Measurements from ENCODE around the gene DNAH11.

Gene DNAH11

GRCh38 chr7:21651697-21652096, 108.9 kb downstream of the DNAH11 start:
- DNase-seq: no peak
- Histone ChIP-seq H3K79me1 (ENCODE audit: low read length) (no peaks in the 10 kb centered on the region), H4K8ac (ENCODE audit: low read depth, low read length) (no peak overlapping the region), H3K79me2 (ENCODE audit: control insufficient read depth, insufficient read depth, low read length, poor library complexity) (no peaks in the 10 kb centered on the region), H3K23ac (ENCODE audit: low read length) (no peak overlapping the region), H3K14ac (ENCODE audit: low read length) (no peak overlapping the region), H3K9ac (ENCODE audit: low read length) (no peak overlapping the region), H3K9me3 (ENCODE audit: insufficient read depth, low read depth, low read length) (no peaks in the 10 kb centered on the region), H3K4ac (ENCODE audit: low read depth, low read length) (no peak overlapping the region), H3K27me3 (ENCODE audit: insufficient read depth, low read length) (no peaks in the 10 kb centered on the region), H2BK5ac (ENCODE audit: low read depth, low read length, poor library complexity) (no peak overlapping the region), H3K27ac (ENCODE audit: low read depth, low read length) (no peak overlapping the region), H2BK120ac (ENCODE audit: insufficient read depth, low read length, poor library complexity) (no peak overlapping the region), H3K36me3 (ENCODE audit: control insufficient read depth in 1 of 2, insufficient read depth in 2 of 2, low read length in 2 of 2) (no peaks in the 10 kb centered on the region), H3K18ac (ENCODE audit: low read length) (no peak overlapping the region), H2AK5ac (ENCODE audit: low read length) (no peak overlapping the region), H4K91ac (ENCODE audit: low read depth, low read length) (no peak overlapping the region), H3K4me1 (ENCODE audit: control insufficient read depth in 1 of 2, insufficient read depth in 2 of 2, low read length in 2 of 2) (no peaks in the 10 kb centered on the region), H3K4me2 (ENCODE audit: low read length) (no peak overlapping the region), H2BK12ac (ENCODE audit: low read length) (no peak overlapping the region), H2AFZ (ENCODE audit: insufficient read depth, low read length, poor library complexity) (no peak overlapping the region), H3K4me3 (ENCODE audit: low read depth, low read length) (no peak overlapping the region), H4K12ac (ENCODE audit: low read depth, low read length) (no peak overlapping the region)
- no CpG with 5 or more reads among the region's 1 CpG for WGBS (ENCODE audit: extremely low coverage, insufficient coverage, insufficient read length)

GRCh38 chr7:21653623-21654022, 110.8 kb downstream of the DNAH11 start:
- no peak overlapping the region for H3K23ac ChIP-seq (ENCODE audit: low read length)
- no CpG with 5 or more reads among the region's 4 CpGs for WGBS (ENCODE audit: extremely low coverage, insufficient coverage, insufficient read length)
- H3K4me2 ChIP-seq (ENCODE audit: low read length): no peak overlapping the region
- no peaks in the 10 kb centered on the region for H3K27me3 ChIP-seq (ENCODE audit: insufficient read depth, low read length)
- no peak overlapping the region for H3K18ac ChIP-seq (ENCODE audit: low read length)
- H4K12ac ChIP-seq (ENCODE audit: low read depth, low read length): no peak overlapping the region
- H3K79me2 ChIP-seq (ENCODE audit: control insufficient read depth, insufficient read depth, low read length, poor library complexity): no peaks in the 10 kb centered on the region
- DNase-seq: no peak
- H3K4me3 ChIP-seq (ENCODE audit: low read depth, low read length): no peak overlapping the region
- H3K4ac ChIP-seq (ENCODE audit: low read depth, low read length): no peak overlapping the region
- no peak overlapping the region for H2BK5ac ChIP-seq (ENCODE audit: low read depth, low read length, poor library complexity)
- no peaks in the 10 kb centered on the region for H3K79me1 ChIP-seq (ENCODE audit: low read length)
- H4K91ac ChIP-seq (ENCODE audit: low read depth, low read length): no peak overlapping the region
- H2AK5ac ChIP-seq (ENCODE audit: low read length): no peak overlapping the region
- no peak overlapping the region for H2BK120ac ChIP-seq (ENCODE audit: insufficient read depth, low read length, poor library complexity)
- no peak overlapping the region for H2BK12ac ChIP-seq (ENCODE audit: low read length)
- H3K27ac ChIP-seq (ENCODE audit: low read depth, low read length): no peak overlapping the region
- H3K36me3 ChIP-seq (ENCODE audit: control insufficient read depth in 1 of 2, insufficient read depth in 2 of 2, low read length in 2 of 2): no peaks in the 10 kb centered on the region
- no peaks in the 10 kb centered on the region for H3K4me1 ChIP-seq (ENCODE audit: control insufficient read depth in 1 of 2, insufficient read depth in 2 of 2, low read length in 2 of 2)
- H4K8ac ChIP-seq (ENCODE audit: low read depth, low read length): no peak overlapping the region
- H2AFZ ChIP-seq (ENCODE audit: insufficient read depth, low read length, poor library complexity): no peak overlapping the region
- no peak overlapping the region for H3K14ac ChIP-seq (ENCODE audit: low read length)
- no peak overlapping the region for H3K9ac ChIP-seq (ENCODE audit: low read length)
- no peaks in the 10 kb centered on the region for H3K9me3 ChIP-seq (ENCODE audit: insufficient read depth, low read depth, low read length)

- WGBS (ENCODE audit: extremely low coverage, insufficient coverage, insufficient read length): no CpG with 5 or more reads among the region's 5 CpGs
- Histone ChIP-seq H3K36me3 (ENCODE audit: control insufficient read depth in 1 of 2, insufficient read depth in 2 of 2, low read length in 2 of 2) (no peaks in the 10 kb centered on the region), H3K14ac (ENCODE audit: low read length) (no peak overlapping the region)
Measured at GRCh38 chr7:21656081-21656480, 113.2 kb downstream of the DNAH11 start.

GRCh38 chr7:21656796-21657195, 114.0 kb downstream of the DNAH11 start:
- no CpG with 5 or more reads among the region's 2 CpGs for WGBS (ENCODE audit: extremely low coverage, insufficient coverage, insufficient read length)
- no peak overlapping the region for H2AFZ ChIP-seq (ENCODE audit: insufficient read depth, low read length, poor library complexity)

More at GRCh38 chr7:21656081-21656480, 113.2 kb downstream of the DNAH11 start:
- H2BK5ac ChIP-seq (ENCODE audit: low read depth, low read length, poor library complexity): no peak overlapping the region
- no peak overlapping the region for H2AFZ ChIP-seq (ENCODE audit: insufficient read depth, low read length, poor library complexity)
- H3K79me2 ChIP-seq (ENCODE audit: control insufficient read depth, insufficient read depth, low read length, poor library complexity): no peaks in the 10 kb centered on the region
- H4K12ac ChIP-seq (ENCODE audit: low read depth, low read length): no peak overlapping the region
- no peak overlapping the region for H3K27ac ChIP-seq (ENCODE audit: low read depth, low read length)
- no peaks in the 10 kb centered on the region for H3K79me1 ChIP-seq (ENCODE audit: low read length)
- H3K9ac ChIP-seq (ENCODE audit: low read length): no peak overlapping the region
- no peak overlapping the region for H2BK12ac ChIP-seq (ENCODE audit: low read length)
- no peak overlapping the region for H3K18ac ChIP-seq (ENCODE audit: low read length)
- no peak overlapping the region for H2BK120ac ChIP-seq (ENCODE audit: insufficient read depth, low read length, poor library complexity)
- H3K27me3 ChIP-seq (ENCODE audit: insufficient read depth, low read length): no peaks in the 10 kb centered on the region
- no peak overlapping the region for H3K4me2 ChIP-seq (ENCODE audit: low read length)
- no peak overlapping the region for H3K4me3 ChIP-seq (ENCODE audit: low read depth, low read length)
- no peak overlapping the region for H4K91ac ChIP-seq (ENCODE audit: low read depth, low read length)
- DNase-seq: no peak
- no peak overlapping the region for H3K23ac ChIP-seq (ENCODE audit: low read length)
- no peak overlapping the region for H3K4ac ChIP-seq (ENCODE audit: low read depth, low read length)
- no peaks in the 10 kb centered on the region for H3K4me1 ChIP-seq (ENCODE audit: control insufficient read depth in 1 of 2, insufficient read depth in 2 of 2, low read length in 2 of 2)
- H3K9me3 ChIP-seq (ENCODE audit: insufficient read depth, low read depth, low read length): no peaks in the 10 kb centered on the region
- no peak overlapping the region for H4K8ac ChIP-seq (ENCODE audit: low read depth, low read length)
- H2AK5ac ChIP-seq (ENCODE audit: low read length): no peak overlapping the region

More at GRCh38 chr7:21656796-21657195, 114.0 kb downstream of the DNAH11 start:
- no peak overlapping the region for H2BK120ac ChIP-seq (ENCODE audit: insufficient read depth, low read length, poor library complexity)
- H4K8ac ChIP-seq (ENCODE audit: low read depth, low read length): no peak overlapping the region
- H3K4me2 ChIP-seq (ENCODE audit: low read length): no peak overlapping the region
- no peak overlapping the region for H4K91ac ChIP-seq (ENCODE audit: low read depth, low read length)
- no peak for DNase-seq
- no peaks in the 10 kb centered on the region for H3K4me1 ChIP-seq (ENCODE audit: control insufficient read depth in 1 of 2, insufficient read depth in 2 of 2, low read length in 2 of 2)
- no peak overlapping the region for H3K23ac ChIP-seq (ENCODE audit: low read length)
- no peak overlapping the region for H3K9ac ChIP-seq (ENCODE audit: low read length)
- no peak overlapping the region for H3K18ac ChIP-seq (ENCODE audit: low read length)
- no peak overlapping the region for H4K12ac ChIP-seq (ENCODE audit: low read depth, low read length)
- no peak overlapping the region for H3K4ac ChIP-seq (ENCODE audit: low read depth, low read length)
- no peaks in the 10 kb centered on the region for H3K79me2 ChIP-seq (ENCODE audit: control insufficient read depth, insufficient read depth, low read length, poor library complexity)
- no peak overlapping the region for H3K4me3 ChIP-seq (ENCODE audit: low read depth, low read length)
- no peaks in the 10 kb centered on the region for H3K79me1 ChIP-seq (ENCODE audit: low read length)
- H3K9me3 ChIP-seq (ENCODE audit: insufficient read depth, low read depth, low read length): no peaks in the 10 kb centered on the region
- no peak overlapping the region for H2BK12ac ChIP-seq (ENCODE audit: low read length)
- H3K36me3 ChIP-seq (ENCODE audit: control insufficient read depth in 1 of 2, insufficient read depth in 2 of 2, low read length in 2 of 2): no peaks in the 10 kb centered on the region
- H2BK5ac ChIP-seq (ENCODE audit: low read depth, low read length, poor library complexity): no peak overlapping the region
- no peak overlapping the region for H2AK5ac ChIP-seq (ENCODE audit: low read length)
- H3K27me3 ChIP-seq (ENCODE audit: insufficient read depth, low read length): no peaks in the 10 kb centered on the region
- H3K27ac ChIP-seq (ENCODE audit: low read depth, low read length): no peak overlapping the region
- no peak overlapping the region for H3K14ac ChIP-seq (ENCODE audit: low read length)

Measured in trophoblast cell (in vitro differentiated cells and primary cell).